ENCODE data around the gene DCDC2C.

- TF ChIP-seq TAF1 (IDR thresholded peaks at IDR 0.05; ENCODE audit: low read depth) (no peak), EP300 (conservative IDR thresholded peaks at IDR 0.05; ENCODE audit: poor library complexity, severe bottlenecking) (no peak), POLR2AphosphoS5 (IDR thresholded peaks at IDR 0.05) (no peak), EZH2 (IDR thresholded peaks at IDR 0.05; ENCODE audit: borderline replicate concordance, insufficient read depth, low read length, poor library complexity, severe bottlenecking) (no peak), MXI1 (conservative IDR thresholded peaks at IDR 0.05; ENCODE audit: poor library complexity, severe bottlenecking) (no peak), RAD21 (conservative IDR thresholded peaks at IDR 0.05) (no peak), SMC3 (conservative IDR thresholded peaks at IDR 0.05; ENCODE audit: poor library complexity) (no peak)
- TF ChIP-seq, protein P1, sequence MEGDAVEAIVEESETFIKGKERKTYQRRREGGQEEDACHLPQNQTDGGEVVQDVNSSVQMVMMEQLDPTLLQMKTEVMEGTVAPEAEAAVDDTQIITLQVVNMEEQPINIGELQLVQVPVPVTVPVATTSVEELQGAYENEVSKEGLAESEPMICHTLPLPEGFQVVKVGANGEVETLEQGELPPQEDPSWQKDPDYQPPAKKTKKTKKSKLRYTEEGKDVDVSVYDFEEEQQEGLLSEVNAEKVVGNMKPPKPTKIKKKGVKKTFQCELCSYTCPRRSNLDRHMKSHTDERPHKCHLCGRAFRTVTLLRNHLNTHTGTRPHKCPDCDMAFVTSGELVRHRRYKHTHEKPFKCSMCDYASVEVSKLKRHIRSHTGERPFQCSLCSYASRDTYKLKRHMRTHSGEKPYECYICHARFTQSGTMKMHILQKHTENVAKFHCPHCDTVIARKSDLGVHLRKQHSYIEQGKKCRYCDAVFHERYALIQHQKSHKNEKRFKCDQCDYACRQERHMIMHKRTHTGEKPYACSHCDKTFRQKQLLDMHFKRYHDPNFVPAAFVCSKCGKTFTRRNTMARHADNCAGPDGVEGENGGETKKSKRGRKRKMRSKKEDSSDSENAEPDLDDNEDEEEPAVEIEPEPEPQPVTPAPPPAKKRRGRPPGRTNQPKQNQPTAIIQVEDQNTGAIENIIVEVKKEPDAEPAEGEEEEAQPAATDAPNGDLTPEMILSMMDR (IDR thresholded peaks at IDR 0.05; ENCODE audit: poor library complexity, severe bottlenecking): no peak
Measured at GRCh38 chr2:3678212-3678611, 25.2 kb upstream of the DCDC2C start.
